Heart left ventricle (tissue), 16 donors: ENCODE data around the gene MAPK4. TPM values are rescaled to one million over a fixed set of nuclear protein-coding genes. Genes with fewer than 3 reads are reported as not detected.

Experiments
- ATAC-seq, 4 donors: fragments of 200-7000 bp; cut with Tn5 transposase; one replicate each; pipeline ENCODE4 v1.9.1; 2020 to 2022; ENCODE audit warnings: moderate library complexity in 4 of 4, mild to moderate bottlenecking in 3 of 4, moderate number of reproducible peaks in 1 of 4
- DNase-seq, 5 donors: peaks; one replicate each; pipeline ENCODE4 v3.0.0-alpha.2; 2020
- H3K27ac ChIP-seq, 12 donors: fragments of 200-600 bp; sonication (generic) in 4 of 12; one replicate each; pipeline versions ENCODE4 v1.5.0 to v1.8.0; 2016 to 2022; ENCODE audit warnings: mild to moderate bottlenecking in 2 of 12
- H3K27me3 ChIP-seq, 9 donors: fragments of 200-600 bp; sonication (generic) in 2 of 9; one replicate each; pipeline versions ENCODE4 v1.5.1 to v1.8.0; 2016 to 2022; ENCODE audit warnings: mild to moderate bottlenecking in 3 of 9
- H3K36me3 ChIP-seq, 9 donors: fragments of 200-600 bp; sonication (generic) in 2 of 9; one replicate each; pipeline versions ENCODE4 v1.5.0 to v1.8.0; 2018 to 2022; ENCODE audit warnings: mild to moderate bottlenecking in 2 of 9
- H3K4me1 ChIP-seq, 12 donors: fragments of 200-600 bp; sonication (generic) in 4 of 12; one replicate each; pipeline versions ENCODE4 v1.5.0 to v1.8.0; 2016 to 2022; ENCODE audit warnings: mild to moderate bottlenecking in 3 of 12
- H3K4me3 ChIP-seq, 12 donors: fragments of 200-600 bp; sonication (generic) in 4 of 12; one replicate each; pipeline versions ENCODE4 v1.5.0 to v1.8.0; 2017 to 2022; ENCODE audit warnings: mild to moderate bottlenecking in 9 of 12, moderate library complexity in 4 of 12
- H3K9me3 ChIP-seq, 12 donors: fragments of 200-600 bp; sonication (generic) in 4 of 12; one replicate each; pipeline versions ENCODE4 v1.5.0 to v1.8.0; 2016 to 2022; ENCODE audit warnings: mild to moderate bottlenecking in 1 of 12
- POLR2A ChIP-seq, 2 donors: fragments of 450-650 bp; IDR thresholded peaks; one replicate each; pipeline ENCODE4 v1.6.1; 2017; ENCODE audit warnings: antibody characterized with exemption in 2 of 2, mild to moderate bottlenecking in 2 of 2, moderate library complexity in 2 of 2
- WGBS, 4 donors: extraction: QIAGEN DNeasy Blood & Tissue Kit in 2 of 4; methylation state at CpG; one replicate each; pipeline versions ENCODE4 v1.1.5 to v1.1.7; 2013 to 2018; 5-methylcytosine and 5-hydroxymethylcytosine counted together
- intact Hi-C, 10 donors: fragments of 100-400 bp; cut with DNase I; formaldehyde crosslinking; loops; one replicate each; pipeline versions ENCODE4 v1.11.1 to v1.14.2; 2022
- polyA plus RNA-seq, 2 donors: library from polyadenylated mRNA; stranded (reverse); fragments of 200-250 nt; gene quantifications; one replicate each; pipeline ENCODE4 v1.2.3, GENCODE V29; 2013
- total RNA-seq, 9 donors: library from RNA; depleted of rRNA in 2 of 9; stranded (reverse); fragments of >200 nt in 2 of 9; fragmentation: NEBNext Ultra II Directional in 3 of 9; extraction: Animal tissue kit (Norgen Biotek cat#: 25700) in 3 of 9; gene quantifications; one replicate each; pipeline versions ENCODE4 v1.1.0 to v1.2.4, GENCODE V29; 2016 to 2023
- TF ChIP-seq, protein P1 (sequence below), 12 donors: fragments of 200-600 bp; sonication (generic) in 4 of 12; IDR thresholded peaks; one replicate each; pipeline versions ENCODE4 v1.5.0 to v1.8.0; 2018 to 2022; ENCODE audit warnings: antibody characterized with exemption in 12 of 12, mild to moderate bottlenecking in 5 of 12
- donor health status: ischemic (EF 13 %, LVEDD 7.1; RV severe dilation, severe dysfunction).
- donor health status: healthy with polysubstance abuse.
- donor health status: DM: no; HTN: yes; CAD: no.
- donor health status: DM: no; HTN: no; CAD: no.
- donor health status: ischemic (EF 25% LVEDD 6.9; RV normal size, moderate dysfunction).
- donor health status: ischemic (EF 25% LVEDD 5.7; RV mildly dilated, moderate dysfunction).
- donor health status: healthy.
- donor health status: DM: yes; HTN: yes; CAD: no.
- donor health status: ischemic (EF 35%, LVEDD 5.7; RV mildly dilated, moderate dysfunction).
- donor health status: nonischemic (EF 11% LVEDD 7.7; RV severe dilation, severe dysfunction).
- donor health status: DM: yes; HTN: yes; CAD: no.
- donor health status: PGD.
- donor health status: ischemic (EF 29% LVEDD 5.4; RV normal size, mild dysfunction).
- donor health status: nonischemic (EF 23%, LVEDD 6.1; RV moderate dilation, normal function).

The MAPK4 gene
- total and polyA plus RNA-seq, 11 donors: 8.5 to 169 (median 30.1) TPM

DNA sequence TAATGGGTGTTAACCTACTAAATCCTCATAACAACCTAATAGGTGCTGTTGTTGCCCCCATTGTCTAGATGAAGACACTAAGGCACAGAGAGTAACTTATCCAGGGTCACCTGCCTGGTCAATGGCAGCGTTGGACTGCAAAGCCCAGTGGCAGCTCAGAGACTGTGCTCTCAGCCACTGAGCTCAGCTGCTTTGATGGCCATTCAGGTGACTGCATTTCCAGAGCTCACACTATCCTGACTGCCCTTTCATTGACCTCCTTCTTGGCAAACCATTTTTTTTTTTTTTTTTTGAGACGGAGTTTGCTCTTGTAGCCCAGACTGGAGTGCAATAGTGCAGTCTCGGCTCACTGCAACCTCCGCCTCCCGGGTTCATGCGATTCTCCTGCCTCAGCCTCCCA is 115.2 kb downstream of the MAPK4 start:
- DNase-seq (no peak), ATAC-seq (peak in 3 of 4 donors; percentile 19 to 36 (median 31))
- Histone ChIP-seq H3K36me3 (no peaks in the 10 kb centered on the region), H3K9me3 (no peaks in the 10 kb centered on the region), H3K27me3 (no peaks in the 10 kb centered on the region), H3K4me1 (peaks cover 0 to 16% (median 4%) of the 10 kb centered on the region in 12 donors), H3K27ac (peak overlapping the region in 9 of 12 donors; percentile 40 to 88 (median 78)), H3K4me3 (no peak overlapping the region)
- 80 to 89% (median 83%) methylated on average over 6 of the region's 6 CpGs for WGBS, 4 donors
- TF ChIP-seq POLR2A (IDR thresholded peaks at IDR 0.05): no peak
- intact Hi-C loops: no loop called here

DNA sequence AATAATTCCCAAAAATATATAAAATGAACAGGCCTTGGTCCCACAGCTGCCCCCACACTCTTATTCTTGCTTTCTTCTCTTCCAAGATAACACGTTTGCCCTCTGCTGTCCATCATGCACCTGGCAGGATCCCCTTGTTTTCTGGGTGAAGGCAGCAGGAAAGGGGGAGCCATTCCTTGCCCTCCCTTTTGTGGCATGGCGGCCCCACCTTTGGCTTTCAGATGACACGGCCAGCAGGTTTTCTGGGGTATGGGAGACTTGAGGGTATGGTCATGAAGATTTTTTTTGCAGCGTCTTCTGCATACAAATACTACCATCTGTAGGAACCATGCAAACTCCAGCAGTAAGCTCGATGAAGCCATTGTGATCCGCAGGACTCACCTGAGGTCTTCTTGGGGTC is 118.8 kb downstream of the MAPK4 start:
- 86 to 95% (median 91%) methylated on average over 6 of the region's 6 CpGs for WGBS, 4 donors
- Histone ChIP-seq H3K27me3 (no peaks in the 10 kb centered on the region), H3K4me3 (no peak overlapping the region), H3K9me3 (no peaks in the 10 kb centered on the region), H3K4me1 (peaks cover 0 to 15% (median 2%) of the 10 kb centered on the region in 12 donors), H3K36me3 (no peaks in the 10 kb centered on the region), H3K27ac (no peak overlapping the region)
- intact Hi-C loops: no loop called here
- DNase-seq (no peak), ATAC-seq (no peak)
- TF ChIP-seq, protein P1, sequence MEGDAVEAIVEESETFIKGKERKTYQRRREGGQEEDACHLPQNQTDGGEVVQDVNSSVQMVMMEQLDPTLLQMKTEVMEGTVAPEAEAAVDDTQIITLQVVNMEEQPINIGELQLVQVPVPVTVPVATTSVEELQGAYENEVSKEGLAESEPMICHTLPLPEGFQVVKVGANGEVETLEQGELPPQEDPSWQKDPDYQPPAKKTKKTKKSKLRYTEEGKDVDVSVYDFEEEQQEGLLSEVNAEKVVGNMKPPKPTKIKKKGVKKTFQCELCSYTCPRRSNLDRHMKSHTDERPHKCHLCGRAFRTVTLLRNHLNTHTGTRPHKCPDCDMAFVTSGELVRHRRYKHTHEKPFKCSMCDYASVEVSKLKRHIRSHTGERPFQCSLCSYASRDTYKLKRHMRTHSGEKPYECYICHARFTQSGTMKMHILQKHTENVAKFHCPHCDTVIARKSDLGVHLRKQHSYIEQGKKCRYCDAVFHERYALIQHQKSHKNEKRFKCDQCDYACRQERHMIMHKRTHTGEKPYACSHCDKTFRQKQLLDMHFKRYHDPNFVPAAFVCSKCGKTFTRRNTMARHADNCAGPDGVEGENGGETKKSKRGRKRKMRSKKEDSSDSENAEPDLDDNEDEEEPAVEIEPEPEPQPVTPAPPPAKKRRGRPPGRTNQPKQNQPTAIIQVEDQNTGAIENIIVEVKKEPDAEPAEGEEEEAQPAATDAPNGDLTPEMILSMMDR (IDR thresholded peaks at IDR 0.05): no peak
- no peak for TF ChIP-seq POLR2A (IDR thresholded peaks at IDR 0.05)

DNA sequence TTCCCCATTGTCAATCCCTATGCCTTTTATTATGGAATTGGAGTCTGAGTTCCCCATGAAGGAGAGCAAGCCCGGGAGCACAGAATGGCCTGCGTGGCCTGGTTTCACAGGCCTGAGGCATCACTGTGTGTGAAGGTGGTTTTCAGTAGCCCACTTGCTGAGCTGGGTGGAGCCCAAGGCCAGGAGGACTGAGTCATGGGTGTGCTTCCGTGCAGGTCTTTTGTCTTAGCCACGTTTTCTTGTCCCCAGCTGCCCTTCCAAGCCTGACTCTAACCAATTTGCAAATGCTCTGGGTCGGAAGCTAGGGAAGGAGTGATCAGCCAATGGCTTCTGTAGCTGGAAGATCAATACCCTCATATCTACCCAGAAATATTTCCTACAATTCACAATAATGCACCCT is 119.2 kb downstream of the MAPK4 start:
- H3K9me3 ChIP-seq: no peaks in the 10 kb centered on the region
- H3K27me3 ChIP-seq: no peaks in the 10 kb centered on the region
- 73 to 95% (median 88%) methylated on average over 5 of the region's 5 CpGs for WGBS, 4 donors
- no peaks in the 10 kb centered on the region for H3K36me3 ChIP-seq
- H3K4me3 ChIP-seq: no peak overlapping the region
- TF ChIP-seq, protein P1 (IDR thresholded peaks at IDR 0.05): no peak
- TF ChIP-seq POLR2A (IDR thresholded peaks at IDR 0.05): no peak
- ATAC-seq (no peak), DNase-seq (no peak)
- intact Hi-C loops: no loop called here
- H3K27ac ChIP-seq: no peak overlapping the region
- peaks cover 0 to 11% (median 2%) of the 10 kb centered on the region in 12 donors for H3K4me1 ChIP-seq

DNA sequence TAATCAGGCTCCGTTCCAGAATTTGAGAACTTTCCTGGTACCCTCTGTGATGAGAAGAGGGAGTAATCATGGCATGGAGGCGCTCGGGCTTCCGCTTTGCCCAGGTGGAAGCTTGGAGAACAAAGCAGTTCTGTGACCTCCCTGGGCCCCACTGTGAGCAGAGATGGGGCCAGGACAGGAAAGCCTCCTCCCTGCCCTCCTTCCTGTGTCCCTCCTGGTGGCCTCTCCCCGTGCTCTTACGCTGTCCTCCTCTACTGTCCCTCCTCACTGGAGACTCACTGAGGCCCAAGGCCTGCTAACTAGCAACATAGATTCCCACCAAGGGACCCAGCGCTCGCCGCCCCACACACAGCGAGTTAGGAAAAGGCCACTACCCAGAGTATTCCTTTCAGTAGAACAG is 119.8 kb downstream of the MAPK4 start:
- 83 to 88% (median 85%) methylated on average over 9 to 10 of the region's 10 CpGs for WGBS, 4 donors
- Histone ChIP-seq H3K4me1 (peaks cover 0 to 5% (median under 1%) of the 10 kb centered on the region in 12 donors), H3K27ac (no peak overlapping the region), H3K36me3 (no peaks in the 10 kb centered on the region), H3K9me3 (no peaks in the 10 kb centered on the region), H3K4me3 (no peak overlapping the region), H3K27me3 (no peaks in the 10 kb centered on the region)
- intact Hi-C loops: loop anchor here in 1 of 10 donors (10.0 kb wide), 1 partner anchor 105 kb away; no protein-coding TSS in a partner anchor
- no peak for TF ChIP-seq POLR2A (IDR thresholded peaks at IDR 0.05)
- TF ChIP-seq, protein P1 (IDR thresholded peaks at IDR 0.05): no peak
- ATAC-seq (peak in 1 of 4 donors; percentile 8), DNase-seq (no peak)

DNA sequence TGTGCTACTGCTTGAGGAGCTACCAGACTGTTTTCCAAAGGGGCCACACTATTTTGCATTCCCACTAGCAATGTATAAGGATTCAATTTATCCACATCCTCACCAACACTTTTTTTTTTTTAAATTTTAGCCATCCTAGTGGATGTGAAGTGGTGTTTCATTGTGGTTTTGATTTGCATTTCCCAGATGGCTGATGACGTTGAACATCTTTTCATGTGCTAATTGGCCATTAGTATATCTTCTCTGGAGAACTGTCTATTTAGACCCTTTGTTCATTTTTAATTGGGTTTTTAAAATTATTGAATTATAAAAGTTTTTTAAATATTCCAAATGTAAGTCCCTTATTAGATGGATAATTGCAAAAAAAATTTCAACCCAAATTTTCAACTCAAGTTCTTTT is 121.1 kb downstream of the MAPK4 start:
- Histone ChIP-seq H3K27me3 (no peaks in the 10 kb centered on the region), H3K27ac (no peak overlapping the region), H3K4me3 (no peak overlapping the region), H3K36me3 (no peaks in the 10 kb centered on the region), H3K9me3 (no peaks in the 10 kb centered on the region), H3K4me1 (no peaks in the 10 kb centered on the region)
- intact Hi-C loops: loop anchor here in 1 of 10 donors (10.0 kb wide), 1 partner anchor 104 kb away; no protein-coding TSS in a partner anchor
- ATAC-seq (no peak), DNase-seq (no peak)
- TF ChIP-seq, protein P1 (IDR thresholded peaks at IDR 0.05): no peak
- no peak for TF ChIP-seq POLR2A (IDR thresholded peaks at IDR 0.05)
- 76 to 90% (median 84%) methylated on average over 1 of the region's 1 CpG for WGBS, 4 donors
